T-helper 22 cell (primary cell): ENCODE results near the gene AOAH.
"Not testable (repeated sequence)": the region's sequence is repeated elsewhere in the genome, so short reads cannot be mapped to it uniquely, and the experiment has no call there.

ENCODE experiments used
- DNase-seq: peaks from one replicate; pipeline ENCODE4 v3.0.0-alpha.2; 2020; ENCODE audit warnings: low read depth

AOAH gene

DNA sequence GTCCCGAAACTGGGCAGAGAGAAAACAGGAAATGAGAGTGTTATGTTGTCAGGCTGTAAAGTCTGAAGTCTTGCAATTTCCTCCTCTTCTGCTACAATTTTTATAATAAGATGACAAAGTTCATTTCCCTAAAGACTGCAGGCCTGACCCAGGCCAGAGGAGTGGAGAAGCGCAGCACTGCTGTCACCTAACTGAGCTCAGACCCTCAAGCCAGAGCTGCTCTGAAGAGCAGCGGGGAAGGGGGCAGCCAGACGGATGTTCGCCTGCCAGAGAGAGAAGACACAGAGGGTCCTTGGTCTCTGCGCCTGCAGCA, 12.6 kb upstream of the AOAH start:
- no peak for DNase-seq

DNA sequence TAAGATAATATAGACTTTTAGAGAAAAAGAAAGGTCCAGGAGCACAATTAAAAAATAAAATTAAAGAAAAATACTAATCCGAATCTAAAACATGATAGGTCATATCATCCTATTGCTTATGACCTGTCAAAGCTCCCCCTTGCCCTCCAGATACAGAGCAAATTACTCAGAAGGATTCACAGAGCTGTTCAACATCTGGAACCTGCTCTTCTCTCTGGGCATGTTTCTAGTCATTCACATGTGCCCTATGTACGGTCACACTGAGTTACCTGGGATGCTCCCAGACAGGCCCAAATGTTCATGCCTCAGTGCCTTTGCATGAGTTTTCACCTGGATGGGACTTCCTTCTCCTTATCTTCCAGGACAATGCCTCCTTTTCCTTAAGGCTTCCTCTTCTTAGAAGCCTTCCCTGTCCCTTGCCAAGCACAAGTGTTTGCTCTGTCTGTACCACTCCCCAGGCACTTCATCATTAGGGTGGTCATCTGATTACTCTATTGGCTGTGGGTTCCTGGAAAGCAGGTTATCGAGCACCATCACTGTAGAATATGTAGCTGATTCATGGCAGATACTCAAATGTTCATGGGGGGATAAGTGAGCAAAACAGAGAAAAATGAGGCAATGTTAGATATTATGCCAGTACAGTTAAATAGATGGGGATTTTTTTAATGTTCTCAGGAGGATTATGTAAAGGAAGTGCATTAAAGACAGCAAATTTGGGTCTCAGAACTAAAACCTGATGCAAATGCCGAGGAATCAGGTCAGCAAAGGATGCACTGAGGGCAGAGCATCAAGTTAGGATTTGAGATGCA, 12.0 kb upstream of the AOAH start:
- DNase-seq: no peak

DNA sequence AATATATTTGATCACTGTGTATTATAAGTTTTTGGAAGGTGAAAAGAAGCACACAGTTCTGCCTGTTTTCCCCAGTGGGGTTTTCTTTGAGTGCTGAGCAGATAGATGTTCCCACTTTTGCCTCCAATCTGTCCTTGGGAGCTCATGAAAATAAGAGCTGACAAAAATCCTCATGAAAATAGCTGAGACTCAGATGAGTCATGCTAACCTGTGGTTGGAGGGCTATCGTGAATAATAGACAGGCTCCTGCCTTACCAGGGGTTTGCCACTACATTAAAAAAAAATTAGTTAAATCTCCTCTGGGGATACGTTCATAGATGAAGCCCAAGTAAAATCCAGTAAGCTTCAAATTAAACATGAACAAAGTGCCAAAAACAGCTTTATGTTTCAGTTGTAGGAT, 10.9 kb upstream of the AOAH start:
- DNase-seq: no peak

DNA sequence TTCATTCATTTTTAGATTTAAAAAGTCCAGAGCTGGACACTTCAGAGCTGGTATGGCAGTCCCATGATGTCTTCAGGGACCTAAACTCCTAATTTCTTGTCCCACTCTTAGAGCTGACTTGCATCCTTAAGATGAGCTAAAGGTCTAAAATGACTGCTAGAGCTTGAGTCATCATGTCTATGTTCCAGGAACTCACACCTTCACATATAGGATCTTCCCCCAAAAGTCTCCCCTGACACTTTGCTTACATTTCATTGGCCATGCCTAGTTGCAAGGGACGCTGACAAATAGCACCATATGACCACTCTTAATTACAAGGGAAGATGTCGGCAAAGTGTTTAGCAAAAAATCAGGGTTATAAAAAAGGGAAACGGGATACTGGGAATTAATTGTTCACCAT, 10.4 kb upstream of the AOAH start:
- DNase-seq: no peak

DNA sequence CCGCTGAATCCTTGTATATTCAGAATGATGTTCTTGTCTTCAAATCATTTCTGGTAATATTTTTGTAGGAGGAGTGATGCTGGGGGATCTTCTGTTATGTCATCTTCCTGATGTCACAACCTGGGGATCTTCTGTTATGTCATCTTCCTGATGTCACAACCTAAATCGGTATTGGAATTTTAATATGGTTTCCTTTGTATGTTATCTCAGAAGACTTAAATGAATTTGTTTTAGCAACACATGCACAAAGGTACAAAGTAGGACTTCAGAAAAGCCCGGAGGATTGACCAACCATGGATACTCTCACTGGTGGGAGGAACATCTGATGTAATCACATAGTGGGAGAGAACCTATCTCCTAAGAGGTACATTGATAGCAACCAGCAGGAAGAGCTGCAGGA, 9.1 kb upstream of the AOAH start:
- no peak for DNase-seq

DNA sequence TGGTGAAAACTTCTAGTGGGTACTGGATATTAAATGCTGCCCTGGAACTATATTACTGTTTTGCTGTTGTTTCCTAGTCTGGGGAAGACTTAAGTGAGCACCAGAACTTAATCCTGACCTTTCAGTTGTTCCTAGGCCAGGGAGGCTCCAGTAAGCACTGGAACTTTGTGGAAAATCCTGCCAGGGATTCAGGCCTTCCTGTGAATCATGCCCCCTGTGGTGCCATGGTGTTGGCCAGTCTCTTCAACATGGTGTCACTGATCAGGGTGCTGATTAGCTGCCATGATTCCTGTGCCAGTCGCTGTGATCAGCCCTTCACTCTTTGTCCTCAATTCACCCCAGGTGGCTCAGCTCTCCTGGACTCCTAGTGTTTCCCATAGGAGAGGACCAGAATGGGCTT, 8.5 kb upstream of the AOAH start:
- no peak for DNase-seq

DNA sequence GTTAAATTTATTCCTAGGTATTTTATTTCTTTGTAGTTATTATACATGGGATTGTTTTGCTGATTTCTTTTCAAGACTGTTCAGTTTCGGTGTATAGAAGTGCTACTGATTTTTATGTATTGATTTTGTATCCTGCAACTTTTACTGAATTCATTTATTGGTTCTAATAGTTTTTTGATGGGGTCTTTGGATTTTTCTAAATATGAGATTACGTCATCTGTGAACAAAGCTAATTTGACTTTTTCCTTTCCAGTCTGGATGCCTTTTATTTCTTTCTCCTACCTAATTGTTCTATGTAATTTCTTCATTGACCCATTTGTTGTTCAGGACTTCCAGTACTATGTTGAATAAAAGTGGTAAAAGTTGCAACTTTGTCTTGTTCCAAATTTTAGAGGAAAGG, 5.8 kb upstream of the AOAH start:
- DNase-seq: no peak

DNA sequence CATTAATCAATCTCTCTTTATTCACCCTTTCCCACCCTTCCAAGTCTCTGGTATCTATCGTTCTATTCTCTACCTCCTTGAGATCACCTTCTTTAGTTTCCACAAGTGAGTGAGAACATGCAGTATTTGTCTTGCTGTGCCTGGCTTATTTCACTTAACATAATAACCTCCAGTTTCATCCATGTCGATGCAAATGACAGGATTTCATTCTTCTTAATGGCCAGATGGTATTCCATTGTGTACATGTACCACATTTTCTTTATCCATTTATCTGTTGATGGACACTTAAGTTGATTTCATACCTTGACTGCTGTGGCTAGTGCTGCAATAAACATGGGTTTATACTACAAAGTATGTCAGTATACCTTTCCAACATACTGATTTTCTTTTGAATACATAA, 3.8 kb upstream of the AOAH start:
- no peak for DNase-seq

DNA sequence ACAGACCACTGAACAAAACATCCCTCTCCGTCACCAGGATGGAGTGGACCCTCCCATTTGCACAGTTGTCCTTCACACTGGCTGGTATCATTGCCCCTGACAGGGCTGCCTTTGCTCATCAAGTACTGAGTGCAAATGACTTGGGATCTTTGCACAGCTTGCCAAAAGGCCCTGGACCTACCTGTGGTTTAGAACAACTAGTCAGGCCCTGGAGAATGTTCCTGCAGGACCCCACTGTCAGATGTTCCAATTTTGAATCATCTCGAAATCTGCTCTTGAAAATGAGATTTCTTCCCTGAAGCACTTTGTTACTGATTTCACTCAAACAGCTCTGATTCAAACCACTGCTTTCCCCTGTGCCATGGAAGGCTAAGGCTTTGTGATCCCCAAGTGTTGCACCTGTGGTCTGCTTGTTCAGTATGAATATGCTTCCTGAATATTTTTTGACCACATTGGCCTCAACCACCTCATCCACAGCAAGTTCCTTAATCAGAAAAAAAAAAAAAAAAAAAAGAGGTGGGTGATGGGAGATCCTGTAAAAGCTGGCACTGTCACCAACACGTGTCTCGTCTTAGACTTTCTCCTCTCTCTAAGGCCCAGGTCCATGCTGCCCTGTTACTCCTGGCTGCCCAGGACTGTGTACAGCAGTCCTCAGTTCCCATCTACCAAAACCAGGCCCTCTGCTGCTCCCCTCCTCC, 2.7 kb upstream of the AOAH start:
- no peak for DNase-seq

DNA sequence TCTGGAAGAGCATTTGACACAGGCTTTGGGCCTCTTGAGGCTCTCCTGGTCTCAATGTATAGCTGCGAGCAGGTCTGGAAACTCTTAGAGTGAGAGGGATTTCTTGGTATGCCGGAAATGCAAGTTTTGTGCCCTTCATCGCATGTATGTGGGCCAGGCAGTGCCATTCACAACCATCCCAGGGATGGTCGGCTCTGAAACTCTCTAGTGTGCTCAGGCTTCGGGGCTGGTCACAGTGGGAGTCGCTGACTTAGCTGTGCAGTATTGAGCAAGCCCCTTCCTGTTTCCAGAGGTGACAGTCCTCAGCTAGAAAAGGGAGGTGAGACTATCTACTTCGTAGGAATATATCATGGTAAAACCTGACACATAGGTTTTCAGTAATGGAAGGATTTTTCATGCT, 2.0 kb upstream of the AOAH start:
- no peak for DNase-seq

DNA sequence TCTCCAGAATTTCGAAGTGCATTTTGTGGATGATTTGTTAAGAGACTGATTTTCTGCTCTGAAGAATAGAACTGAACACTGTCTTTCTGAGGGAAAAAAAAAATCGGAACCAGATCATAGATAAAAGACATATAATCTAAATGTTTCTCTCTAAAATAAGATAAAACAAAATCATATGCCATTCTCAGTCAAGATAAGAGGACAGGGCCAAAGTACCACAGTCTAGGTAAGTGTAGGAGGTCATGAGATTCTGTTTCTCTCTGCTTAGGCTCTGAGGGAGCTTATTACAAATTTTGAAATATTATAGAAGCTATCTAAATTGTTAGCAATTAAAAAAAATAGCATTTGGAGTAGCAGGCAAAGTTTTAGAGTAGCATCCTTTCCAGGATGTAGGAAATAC, 702 bp upstream of the AOAH start:
- DNase-seq: no peak

DNA sequence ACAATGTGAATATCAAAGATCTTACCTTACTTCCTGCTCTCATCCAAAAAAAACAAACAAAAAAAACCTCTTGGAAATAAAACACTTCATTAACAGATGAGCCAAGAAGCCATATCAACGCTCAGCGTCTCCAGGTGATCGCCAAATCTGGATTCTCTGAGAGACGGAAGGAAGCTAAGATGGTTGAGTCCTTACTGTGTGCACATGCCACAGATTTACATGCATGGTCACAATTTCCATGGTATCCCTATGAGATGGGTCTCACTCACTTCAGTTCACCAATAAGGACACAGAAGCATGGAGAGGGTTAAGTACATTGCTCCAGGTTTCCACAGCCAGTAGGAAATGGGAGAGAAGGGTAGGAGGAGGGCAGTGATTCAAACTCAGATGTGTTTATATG, 1.0 kb downstream of the AOAH start:
- no peak for DNase-seq

DNA sequence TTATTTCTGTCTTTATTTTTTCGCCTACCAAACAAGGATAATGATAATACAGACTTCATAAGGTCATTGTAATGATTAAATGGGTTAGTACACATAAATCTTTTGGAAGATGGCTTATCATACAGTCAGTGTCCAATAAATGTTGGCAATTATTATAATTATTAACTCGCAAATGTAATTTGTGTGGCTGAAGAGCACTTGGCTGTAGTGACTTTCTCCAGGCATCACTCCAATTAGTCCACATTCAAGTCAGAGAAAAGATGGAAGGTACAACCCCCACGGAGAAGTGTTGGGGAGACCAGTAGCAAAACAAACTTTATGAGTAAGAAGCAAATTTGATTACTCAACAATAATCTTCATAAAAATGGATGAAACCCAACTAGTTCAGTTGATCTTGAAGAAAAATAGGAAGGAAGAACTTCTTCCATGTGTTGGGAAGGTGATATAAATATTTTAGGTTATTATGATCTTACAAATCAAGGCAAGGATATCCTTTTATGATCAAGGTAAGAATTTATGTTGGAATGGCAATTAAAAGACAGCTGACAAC, 5.1 kb downstream of the AOAH start:
- DNase-seq: no peak

DNA sequence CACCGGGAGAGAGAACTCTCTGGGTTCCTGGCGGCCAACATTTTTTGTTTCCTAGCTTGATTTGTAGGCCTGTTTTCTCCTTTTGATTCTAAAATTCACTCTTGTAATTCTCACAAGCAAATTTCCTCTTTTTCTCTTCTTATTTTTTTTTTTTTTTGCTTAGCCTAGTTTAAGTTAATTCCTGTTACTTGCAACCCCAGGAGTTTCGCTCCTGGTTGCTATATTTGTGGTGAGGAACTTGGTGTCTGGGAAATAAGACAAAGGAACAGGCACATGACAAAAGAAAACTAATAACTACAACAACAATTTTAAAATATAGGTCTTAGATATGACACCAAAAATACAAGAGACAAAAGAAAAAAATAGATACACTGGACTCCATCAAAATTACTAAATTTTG, 6.7 kb downstream of the AOAH start:
- DNase-seq: no peak

DNA sequence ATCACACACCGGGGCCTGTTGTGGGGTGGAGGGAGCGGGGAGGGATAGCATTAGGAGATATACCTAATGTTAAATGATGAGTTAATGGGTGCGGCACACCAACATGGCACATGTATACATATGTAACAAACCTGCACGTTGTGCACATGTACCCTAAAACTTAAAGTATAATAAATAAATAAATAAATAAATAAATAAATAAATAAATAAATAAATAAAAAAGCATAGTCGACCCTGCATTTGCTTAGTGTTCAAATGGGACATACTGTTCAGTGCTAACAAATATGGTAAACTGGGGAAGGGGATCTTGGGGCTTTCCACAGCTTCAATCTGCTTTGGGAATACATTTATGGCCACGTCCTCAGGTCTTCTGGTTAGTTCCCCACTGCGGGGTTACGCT, 7.5 kb downstream of the AOAH start:
- DNase-seq: not testable (repeated sequence)

DNA sequence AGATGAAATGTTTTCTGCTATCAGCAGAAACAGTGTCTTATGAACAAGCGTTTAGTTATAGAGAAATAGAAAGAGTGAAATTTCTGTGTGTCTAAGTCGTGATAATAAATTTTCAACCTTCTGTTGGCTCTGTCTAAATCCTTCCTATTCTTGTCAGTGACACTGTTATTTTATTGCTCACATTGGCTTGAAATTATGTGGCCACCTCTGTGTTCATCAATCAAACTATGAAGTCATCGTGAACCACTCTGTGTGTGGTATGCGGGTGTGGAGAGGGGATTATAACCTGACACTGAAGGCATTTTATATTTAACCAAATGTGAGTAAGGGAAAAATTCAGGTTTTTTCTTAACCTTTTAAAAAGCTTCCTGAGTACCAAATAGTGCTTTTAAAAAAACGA, 12.3 kb downstream of the AOAH start:
- no peak for DNase-seq

DNA sequence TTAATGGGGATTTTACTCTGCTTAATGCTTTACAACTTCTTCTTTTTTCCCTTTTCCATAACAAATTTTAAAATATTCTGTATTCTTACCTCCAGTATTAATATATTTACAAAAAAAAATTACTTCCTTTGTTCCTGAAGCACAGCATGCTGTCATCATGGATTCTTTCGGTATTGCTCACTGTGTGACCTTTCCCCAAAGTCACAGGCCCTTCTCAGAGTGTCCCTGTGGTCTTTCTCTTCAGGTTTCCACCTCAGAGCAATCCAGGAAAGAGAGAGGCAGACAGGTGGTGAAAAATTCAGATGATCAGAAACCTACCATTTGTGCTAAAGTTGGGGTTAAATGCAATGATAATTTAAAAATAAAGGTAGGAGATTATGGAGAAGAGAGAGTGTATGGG, 13.0 kb downstream of the AOAH start:
- no peak for DNase-seq

DNA sequence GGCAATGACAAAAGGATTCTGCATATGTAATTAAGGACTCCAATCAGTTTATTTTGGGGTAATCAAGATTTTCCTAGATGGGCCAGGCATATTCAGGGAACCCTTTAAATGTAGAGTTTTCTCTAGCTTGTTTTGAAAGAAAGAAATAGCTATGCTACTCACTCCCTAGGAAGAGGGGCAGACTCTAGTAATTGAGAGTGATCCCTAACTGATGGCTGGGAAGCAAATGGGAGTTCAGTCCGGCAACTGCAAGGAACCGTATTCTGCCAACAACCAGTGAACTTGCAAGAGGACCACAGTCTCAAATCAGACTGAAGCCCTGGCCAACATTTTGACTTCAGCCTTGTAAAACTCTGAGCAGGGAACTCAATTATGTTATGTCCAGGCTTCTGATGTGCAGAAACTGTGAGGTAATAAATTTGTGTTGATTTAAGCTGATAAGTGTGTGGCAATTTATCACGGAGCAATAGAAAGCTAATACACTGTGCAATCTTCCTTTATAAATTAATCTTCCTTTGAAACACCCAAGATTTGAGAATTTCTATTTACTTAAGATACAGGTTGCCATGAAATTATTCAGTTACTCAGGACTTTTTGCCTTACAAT, 14.0 kb downstream of the AOAH start:
- DNase-seq: no peak

DNA sequence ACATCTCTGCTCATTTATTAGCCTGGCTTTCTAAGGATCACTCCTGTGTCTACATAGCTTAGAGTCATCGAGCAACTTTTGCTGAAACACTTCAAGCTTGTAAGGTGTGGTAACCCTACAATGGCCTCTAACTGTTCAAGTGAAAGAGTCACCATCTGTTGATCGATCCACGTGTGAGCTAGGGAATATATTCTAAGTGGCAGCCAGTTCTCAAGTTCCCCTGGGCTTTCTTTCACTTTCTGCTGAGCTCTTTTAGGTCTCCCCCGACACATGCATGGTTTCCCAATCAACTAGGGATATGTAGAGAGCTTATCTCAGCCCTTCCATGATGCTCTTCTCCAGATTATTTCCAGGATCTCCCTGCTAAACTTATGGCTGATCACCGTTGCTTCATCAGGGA, 15.5 kb downstream of the AOAH start:
- no peak for DNase-seq

DNA sequence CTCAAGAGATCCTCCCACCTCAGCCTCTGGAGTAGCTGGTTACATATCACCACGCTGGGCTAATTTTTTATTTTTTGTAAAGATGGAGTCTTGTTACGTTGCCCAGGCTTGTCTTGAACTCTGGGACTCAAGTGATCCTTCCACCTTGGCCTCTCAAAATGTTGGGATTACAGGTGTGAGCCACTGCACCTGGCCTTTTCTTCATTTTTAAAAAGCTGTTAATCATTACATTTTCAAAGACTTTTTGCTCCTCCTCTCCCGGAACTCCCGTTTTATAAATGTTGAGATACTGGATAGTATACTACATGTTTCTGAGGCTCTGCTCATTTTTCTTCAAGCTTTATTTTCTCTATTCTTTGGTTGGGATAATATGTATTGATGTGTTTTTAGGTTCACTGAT, 16.4 kb downstream of the AOAH start:
- DNase-seq: no peak

DNA sequence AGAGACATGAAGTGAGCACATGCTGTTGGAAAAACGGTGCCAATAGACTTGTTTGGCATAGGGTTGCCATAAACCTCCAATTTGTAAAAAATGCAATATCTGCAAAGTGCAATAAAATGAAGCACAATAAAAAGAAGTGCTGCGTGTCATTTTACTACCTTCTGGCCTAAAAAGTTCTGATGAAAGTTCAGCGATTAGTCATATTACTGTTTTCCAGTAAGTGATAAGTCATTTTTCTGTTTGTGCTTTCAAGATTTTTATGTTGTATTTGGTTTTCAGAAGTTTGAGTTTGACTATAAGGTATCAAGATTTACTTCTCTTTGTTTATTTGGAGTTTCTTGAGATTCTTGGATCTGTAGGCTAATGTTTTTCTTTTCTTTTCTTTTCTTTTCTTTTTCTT, 16.8 kb downstream of the AOAH start:
- DNase-seq: no peak

DNA sequence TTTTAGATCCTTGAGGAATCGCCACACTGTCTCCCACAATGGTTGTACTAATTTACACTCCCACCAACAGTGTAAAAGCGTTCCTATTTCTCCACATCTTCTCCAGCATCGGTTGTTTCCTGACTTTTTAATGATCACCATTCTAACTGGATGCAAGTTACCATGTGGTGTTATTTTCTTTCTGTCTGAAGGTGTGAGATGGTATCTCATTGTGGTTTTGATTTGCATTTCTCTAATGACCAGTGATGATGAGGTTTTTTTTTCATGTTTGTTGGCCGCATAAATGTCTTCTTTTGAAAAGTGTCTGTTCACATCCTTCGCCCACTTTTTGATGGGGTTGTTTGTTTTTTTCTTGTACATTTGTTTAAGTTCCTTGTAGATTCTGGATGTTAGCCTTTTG, 20.4 kb downstream of the AOAH start:
- DNase-seq: not testable (repeated sequence)

DNA sequence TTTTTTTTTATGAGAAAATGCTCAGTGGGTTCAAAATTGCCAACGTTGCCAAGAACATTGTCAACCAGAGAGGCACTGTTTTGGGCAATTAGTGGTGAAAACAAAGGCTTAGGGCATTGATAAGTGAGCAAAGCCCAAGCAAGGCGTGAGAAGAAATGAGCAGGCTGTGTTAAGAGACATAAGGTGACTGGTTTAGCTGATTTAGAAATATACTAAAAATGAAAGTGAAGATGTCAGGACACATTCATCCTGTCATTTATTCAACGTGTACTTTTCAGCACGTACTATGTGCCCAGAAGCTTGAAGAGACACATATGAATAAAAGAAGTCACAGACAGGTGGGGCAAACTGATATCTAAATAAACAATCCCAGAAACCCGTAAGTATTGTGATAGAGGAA, 31.8 kb downstream of the AOAH start:
- no peak for DNase-seq
